RPMI7951 (cell line): ENCODE data around the gene CRNN. TPM values are rescaled to one million over a fixed set of nuclear protein-coding genes. Genes with fewer than 3 reads are reported as not detected.

Experiments used
- total RNA-seq: library from RNA; depleted of rRNA; stranded (reverse); fragments of >200 nt; shearing (Covaris generic); gene quantifications from 2 replicates; pipeline ENCODE4 v1.2.3, GENCODE V29; 2014; rRNA removed

The CRNN gene
- total RNA-seq, 1 experiment from 2014 or later, result not detected

Other genes with a start within 250 kb of the CRNN start
- gene HRNR, start 190.1 kb downstream of the CRNN start, total RNA-seq, result under 0.01 TPM in 1 of 2 replicates, not detected in the other
- gene FLG, start 89.0 kb downstream of the CRNN start, total RNA-seq, result under 0.01 and 0.12 TPM in 2 replicates
- not detected in 2 replicates for gene FLG2, start 54.3 kb downstream of the CRNN start, total RNA-seq
- not detected in 2 replicates for gene LCE5A, start 96.5 kb upstream of the CRNN start, total RNA-seq
- not detected in 2 replicates for gene CRCT1, start 100.2 kb upstream of the CRNN start, total RNA-seq
- not detected in 2 replicates for gene LCE3E, start 152.5 kb upstream of the CRNN start, total RNA-seq
- gene LCE3D, start 166.3 kb upstream of the CRNN start, total RNA-seq, result not detected in 2 replicates
- not detected in 2 replicates for gene LCE3C, start 186.0 kb upstream of the CRNN start, total RNA-seq
- gene LCE3B, start 199.5 kb upstream of the CRNN start, total RNA-seq, result not detected in 2 replicates
- not detected in 2 replicates for gene LCE3A, start 208.8 kb upstream of the CRNN start, total RNA-seq
- not detected in 2 replicates for gene LCE2D, start 249.1 kb upstream of the CRNN start, total RNA-seq